SK-N-SH (cell line): ENCODE measurements around the gene RNF167. TPM values are rescaled to one million over a fixed set of nuclear protein-coding genes. Genes with fewer than 3 reads are reported as not detected.

Source experiments
- CTCF ChIA-PET: fragments of 300-600, 350-600 bp; formaldehyde crosslinking; extraction: SDS; loops from one replicate; lab custom pipeline; 2021; lab: Yijun Ruan, JAX
- POLR2A ChIA-PET: fragments of 350-600 bp; sonication (Branson Sonifier 250); formaldehyde crosslinking; extraction: SDS; loops from one replicate; lab custom pipeline; 2020; ENCODE audit warnings: antibody characterized with exemption, inconsistent platforms; lab: Yijun Ruan, JAX
- DNase-seq: peaks from one replicate; pipeline ENCODE4 v3.0.0; 2012
- H2AFZ ChIP-seq: fragments of 200-600 bp; sonication (generic); 2 replicates; pipeline ENCODE4 v1.8.1; 2016; ENCODE audit warnings: antibody characterized with exemption, mild to moderate bottlenecking, low read depth
- H3F3A ChIP-seq: fragments of 200-600 bp; sonication (generic); replicated peaks from 2 replicates; pipeline ENCODE3; 2016; ENCODE audit warnings: antibody characterized with exemption, mild to moderate bottlenecking; ENCODE audit not compliant: insufficient read depth
- H3K27ac ChIP-seq, 2 experiments: fragments of 200-500 bp in 1 of 2; fragments of 200-600 bp in 1 of 2; sonication (Bioruptor generic) in 1 of 2; sonication (generic), shearing (Covaris generic) in 1 of 2; 2 replicates each; pipeline versions ENCODE4 v1.5.1 to v1.6.1; 2014 to 2016; ENCODE audit warnings: low read depth in 2 of 2, inconsistent platforms in 1 of 2, low read length in 1 of 2, mild to moderate bottlenecking in 1 of 2, mixed read lengths in 1 of 2
- H3K27me3 ChIP-seq: fragments of 200-600 bp; sonication (generic), shearing (Covaris generic); 2 replicates; pipeline ENCODE4 v1.6.1; 2016; ENCODE audit warnings: mixed run types; ENCODE audit not compliant: insufficient read depth
- H3K36me3 ChIP-seq, 2 experiments: fragments of 200-500 bp in 1 of 2; fragments of 200-600 bp in 1 of 2; sonication (Bioruptor generic) in 1 of 2; sonication (generic) in 1 of 2; replicated peaks in 1 of 2; 2 replicates each; pipeline versions ENCODE3 to v1.5.1; 2014 to 2016; ENCODE audit warnings: low read length in 1 of 2, mild to moderate bottlenecking in 1 of 2; ENCODE audit not compliant: insufficient read depth in 2 of 2, control insufficient read depth in 1 of 2
- H3K4me1 ChIP-seq, 2 experiments: fragments of 200-500 bp in 1 of 2; fragments of 200-600 bp in 1 of 2; sonication (Bioruptor generic) in 1 of 2; sonication (generic), shearing (Covaris generic) in 1 of 2; 2 replicates each; pipeline versions ENCODE4 v1.5.1 to v1.6.1; 2014 to 2016; ENCODE audit warnings: low read depth in 1 of 2, low read length in 1 of 2, mixed run types in 1 of 2; ENCODE audit not compliant: insufficient read depth in 2 of 2, control insufficient read depth in 1 of 2
- H3K4me2 ChIP-seq: fragments of 200-600 bp; sonication (generic), shearing (Covaris generic); 2 replicates; pipeline ENCODE4 v1.6.1; 2017; ENCODE audit warnings: mixed run types
- H3K4me3 ChIP-seq, 2 experiments: fragments of 200-500 bp in 1 of 2; fragments of 200-600 bp in 1 of 2; sonication (Bioruptor generic) in 1 of 2; sonication (generic), shearing (Covaris generic) in 1 of 2; 2 replicates each; pipeline versions ENCODE4 v1.5.1 to v1.8.1; 2014 to 2016; ENCODE audit warnings: low read depth in 2 of 2, inconsistent platforms in 1 of 2, low read length in 1 of 2, mild to moderate bottlenecking in 1 of 2, mixed read lengths in 1 of 2, moderate library complexity in 1 of 2
- H3K79me2 ChIP-seq: fragments of 200-600 bp; sonication (generic); 2 replicates; pipeline ENCODE4 v1.8.1; 2017; ENCODE audit warnings: mild to moderate bottlenecking; ENCODE audit not compliant: insufficient read depth
- H3K9ac ChIP-seq: fragments of 200-600 bp; sonication (generic); 2 replicates; pipeline ENCODE4 v1.6.1; 2017; ENCODE audit warnings: mixed run types
- H3K9me2 ChIP-seq: fragments of 200-600 bp; sonication (generic); 2 replicates; pipeline ENCODE4 v1.6.1; 2017; ENCODE audit warnings: mixed run types
- H3K9me3 ChIP-seq: fragments of 200-600 bp; sonication (generic); 2 replicates; pipeline ENCODE4 v1.6.1; 2017; ENCODE audit warnings: mixed run types, mild to moderate bottlenecking, moderate library complexity
- H4K20me1 ChIP-seq: fragments of 200-600 bp; sonication (generic); 2 replicates; pipeline ENCODE4 v1.6.1; 2017; ENCODE audit warnings: mild to moderate bottlenecking, mixed run types; ENCODE audit not compliant: insufficient read depth
- CHD2 ChIP-seq: fragments of 150-350 bp; IDR thresholded peaks from 2 replicates; pipeline ENCODE4 v1.6.1; 2018; ENCODE audit warnings: low read length; ENCODE audit not compliant: partially characterized antibody
- ELF1 ChIP-seq: IDR thresholded peaks from 2 replicates; pipeline ENCODE4 v1.4.0; 2012
- EZH2phosphoT487 ChIP-seq: fragments of 200-600 bp; sonication (generic); IDR thresholded peaks from 2 replicates; pipeline ENCODE4 v1.6.1; 2017; ENCODE audit warnings: low read depth, mixed run types, mild to moderate bottlenecking, antibody characterized with exemption, moderate library complexity, borderline replicate concordance
- FOSL2 ChIP-seq: IDR thresholded peaks from 2 replicates; pipeline ENCODE4 v1.4.0; 2012; ENCODE audit warnings: low read depth, mild to moderate bottlenecking, moderate library complexity, borderline replicate concordance
- FOXJ3 ChIP-seq: sonication (generic); formaldehyde crosslinking; IDR thresholded peaks from 2 replicates; pipeline ENCODE4 v1.5.1; 2020; ENCODE audit warnings: mild to moderate bottlenecking, missing genetic modification reagents
- GABPA ChIP-seq: IDR thresholded peaks from 2 replicates; pipeline ENCODE4 v1.4.0; 2012; ENCODE audit warnings: low read depth, mild to moderate bottlenecking
- GATA2 ChIP-seq: sonication (generic); formaldehyde crosslinking; IDR thresholded peaks from 2 replicates; pipeline ENCODE4 v1.5.0; 2020; ENCODE audit warnings: mild to moderate bottlenecking, missing genetic modification reagents
- JUND ChIP-seq: IDR thresholded peaks from 2 replicates; pipeline ENCODE4 v1.4.0; 2012
- MEF2A ChIP-seq: IDR thresholded peaks from 2 replicates; pipeline ENCODE4 v1.4.0; 2012; ENCODE audit warnings: low read depth, borderline replicate concordance
- NRF1 ChIP-seq: IDR thresholded peaks from 2 replicates; pipeline ENCODE4 v1.6.1; 2012; ENCODE audit warnings: low read depth, mild to moderate bottlenecking, low read length
- RAD21 ChIP-seq: IDR thresholded peaks from 2 replicates; pipeline ENCODE4 v1.6.1; 2012; ENCODE audit warnings: mild to moderate bottlenecking, low read length
- RCOR1 ChIP-seq: fragments of 150-350 bp; IDR thresholded peaks from 2 replicates; pipeline ENCODE4 v1.6.1; 2017; ENCODE audit warnings: antibody characterized with exemption, low read length
- TEAD4 ChIP-seq: IDR thresholded peaks from 2 replicates; pipeline ENCODE4 v1.4.0; 2012; ENCODE audit warnings: mild to moderate bottlenecking, borderline replicate concordance; ENCODE audit not compliant: insufficient read depth
- USF2 ChIP-seq: fragments of 150-350 bp; IDR thresholded peaks from 2 replicates; pipeline ENCODE4 v1.6.1; 2017; ENCODE audit warnings: antibody characterized with exemption, low read length, low read depth, borderline replicate concordance
- WGBS: methylation state at CpG from one replicate; pipeline ENCODE4 v1.1.6; 2017; ENCODE audit warnings: low lambda C conversion rate; 5-methylcytosine and 5-hydroxymethylcytosine counted together
- polyA plus RNA-seq, 3 experiments: library from polyadenylated mRNA; depleted of rRNA; stranded (reverse); fragments of >200 nt; gene quantifications; 2 replicates each; pipeline ENCODE4 v1.2.3, GENCODE V29; 2012
- TF ChIP-seq, protein P1 (sequence below): IDR thresholded peaks from 2 replicates; pipeline ENCODE4 v1.4.0; 2012; ENCODE audit warnings: low read depth, borderline replicate concordance
- TF ChIP-seq, protein P2 (sequence below): IDR thresholded peaks from 2 replicates; pipeline ENCODE4; 2012
- TF ChIP-seq, protein P3 (sequence below): IDR thresholded peaks from 2 replicates; pipeline ENCODE4 v1.4.0; 2012; ENCODE audit warnings: low read depth, borderline replicate concordance

Gene RNF167
- polyA plus RNA-seq, 1 of the 3 experiments (the other 2 are of a cell fraction): 115 TPM

- H3K9me2 ChIP-seq: no peaks in the 10 kb centered on the region
- POLR2A ChIA-PET: interaction anchor here (0.6 kb wide), 1 partner anchor 58 kb away, joined by 4 read pairs; no protein-coding TSS in a partner anchor
- WGBS: 100% methylated on average over 3 of the region's 3 CpGs
- no peak overlapping the region for H2AFZ ChIP-seq
- peaks cover 11 to 16% of the 10 kb centered on the region in 2 experiments for H3K36me3 ChIP-seq
- H3K27me3 ChIP-seq: no peaks in the 10 kb centered on the region
- no peaks in the 10 kb centered on the region for H4K20me1 ChIP-seq
- H3K4me2 ChIP-seq: no peak overlapping the region
- CTCF ChIA-PET: interaction anchor here (1.7 to 2.3 kb wide), 2 partner anchors 12 to 27 kb away, joined by 5 to 11 read pairs; no protein-coding TSS in a partner anchor
- H3K9me3 ChIP-seq: no peaks in the 10 kb centered on the region
- TF ChIP-seq MEF2A (no peak), RCOR1 (no peak), GABPA (no peak), CHD2 (no peak), EZH2phosphoT487 (no peak), FOXJ3 (no peak), TEAD4 (no peak), JUND (no peak), USF2 (no peak)
- TF ChIP-seq, protein P1, sequence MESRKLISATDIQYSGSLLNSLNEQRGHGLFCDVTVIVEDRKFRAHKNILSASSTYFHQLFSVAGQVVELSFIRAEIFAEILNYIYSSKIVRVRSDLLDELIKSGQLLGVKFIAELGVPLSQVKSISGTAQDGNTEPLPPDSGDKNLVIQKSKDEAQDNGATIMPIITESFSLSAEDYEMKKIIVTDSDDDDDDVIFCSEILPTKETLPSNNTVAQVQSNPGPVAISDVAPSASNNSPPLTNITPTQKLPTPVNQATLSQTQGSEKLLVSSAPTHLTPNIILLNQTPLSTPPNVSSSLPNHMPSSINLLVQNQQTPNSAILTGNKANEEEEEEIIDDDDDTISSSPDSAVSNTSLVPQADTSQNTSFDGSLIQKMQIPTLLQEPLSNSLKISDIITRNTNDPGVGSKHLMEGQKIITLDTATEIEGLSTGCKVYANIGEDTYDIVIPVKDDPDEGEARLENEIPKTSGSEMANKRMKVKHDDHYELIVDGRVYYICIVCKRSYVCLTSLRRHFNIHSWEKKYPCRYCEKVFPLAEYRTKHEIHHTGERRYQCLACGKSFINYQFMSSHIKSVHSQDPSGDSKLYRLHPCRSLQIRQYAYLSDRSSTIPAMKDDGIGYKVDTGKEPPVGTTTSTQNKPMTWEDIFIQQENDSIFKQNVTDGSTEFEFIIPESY: no peak
- TF ChIP-seq, protein P2, sequence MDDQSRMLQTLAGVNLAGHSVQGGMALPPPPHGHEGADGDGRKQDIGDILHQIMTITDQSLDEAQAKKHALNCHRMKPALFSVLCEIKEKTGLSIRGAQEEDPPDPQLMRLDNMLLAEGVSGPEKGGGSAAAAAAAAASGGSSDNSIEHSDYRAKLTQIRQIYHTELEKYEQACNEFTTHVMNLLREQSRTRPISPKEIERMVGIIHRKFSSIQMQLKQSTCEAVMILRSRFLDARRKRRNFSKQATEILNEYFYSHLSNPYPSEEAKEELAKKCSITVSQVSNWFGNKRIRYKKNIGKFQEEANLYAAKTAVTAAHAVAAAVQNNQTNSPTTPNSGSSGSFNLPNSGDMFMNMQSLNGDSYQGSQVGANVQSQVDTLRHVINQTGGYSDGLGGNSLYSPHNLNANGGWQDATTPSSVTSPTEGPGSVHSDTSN: no peak
- TF ChIP-seq, protein P3, sequence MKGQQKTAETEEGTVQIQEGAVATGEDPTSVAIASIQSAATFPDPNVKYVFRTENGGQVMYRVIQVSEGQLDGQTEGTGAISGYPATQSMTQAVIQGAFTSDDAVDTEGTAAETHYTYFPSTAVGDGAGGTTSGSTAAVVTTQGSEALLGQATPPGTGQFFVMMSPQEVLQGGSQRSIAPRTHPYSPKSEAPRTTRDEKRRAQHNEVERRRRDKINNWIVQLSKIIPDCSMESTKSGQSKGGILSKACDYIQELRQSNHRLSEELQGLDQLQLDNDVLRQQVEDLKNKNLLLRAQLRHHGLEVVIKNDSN: no peak
- H3K9ac ChIP-seq: no peak overlapping the region
- peaks cover 12% of the 10 kb centered on the region for H3F3A ChIP-seq
- peaks cover 27% of the 10 kb centered on the region for H3K79me2 ChIP-seq
- no peak for DNase-seq
- no peak overlapping the region for H3K4me3 ChIP-seq
- no peak overlapping the region for H3K27ac ChIP-seq
- H3K4me1 ChIP-seq: peaks cover 10 to 28% of the 10 kb centered on the region in 2 experiments; a peak in 2 of 4 replicates
Observed at GRCh38 chr17:4936436-4936835, 3.6 kb upstream of the RNF167 start.

GRCh38 chr17:4937553-4937952 is 2.5 kb upstream of the RNF167 start:
- Histone ChIP-seq H3K4me1 (peaks cover 13 to 29% of the 10 kb centered on the region in 2 experiments; a peak in 2 of 4 replicates), H2AFZ (no peak overlapping the region), H3K4me3 (no peak overlapping the region), H3F3A (peaks cover 23% of the 10 kb centered on the region), H3K79me2 (peaks cover 38% of the 10 kb centered on the region), H3K27ac (no peak overlapping the region), H3K4me2 (no peak overlapping the region; the same call in 1 of the 2 replicates), H3K27me3 (no peaks in the 10 kb centered on the region), H3K9ac (no peak overlapping the region), H3K9me2 (no peaks in the 10 kb centered on the region), H4K20me1 (no peaks in the 10 kb centered on the region), H3K36me3 (peaks cover 14 to 16% of the 10 kb centered on the region in 2 experiments), H3K9me3 (no peaks in the 10 kb centered on the region)
- CTCF ChIA-PET: interaction anchor here (2.3 kb wide), 1 partner anchor 28 kb away, joined by 11 read pairs; no protein-coding TSS in a partner anchor
- POLR2A ChIA-PET: no interaction called here
- 97% methylated on average over 15 of the region's 16 CpGs for WGBS
- TF ChIP-seq MEF2A (no peak), CHD2 (no peak), NRF1 (no peak), ELF1 (no peak), EZH2phosphoT487 (no peak), FOSL2 (no peak), GATA2 (CRISPR knock-in tag) (no peak), RAD21 (no peak)
- no peak for DNase-seq
